SH-SY5Y (cell line): ENCODE measurements around the gene CD40LG.

ENCODE experiments used
- GATA2 ChIP-seq: IDR thresholded peaks from 2 replicates; pipeline ENCODE4 v1.6.1; 2011; ENCODE audit warnings: mild to moderate bottlenecking, low read depth, low read length
- GATA3 ChIP-seq: IDR thresholded peaks from 2 replicates; pipeline ENCODE4 v1.6.1; 2011; ENCODE audit warnings: low read depth, mild to moderate bottlenecking, low read length, moderate library complexity

DNA sequence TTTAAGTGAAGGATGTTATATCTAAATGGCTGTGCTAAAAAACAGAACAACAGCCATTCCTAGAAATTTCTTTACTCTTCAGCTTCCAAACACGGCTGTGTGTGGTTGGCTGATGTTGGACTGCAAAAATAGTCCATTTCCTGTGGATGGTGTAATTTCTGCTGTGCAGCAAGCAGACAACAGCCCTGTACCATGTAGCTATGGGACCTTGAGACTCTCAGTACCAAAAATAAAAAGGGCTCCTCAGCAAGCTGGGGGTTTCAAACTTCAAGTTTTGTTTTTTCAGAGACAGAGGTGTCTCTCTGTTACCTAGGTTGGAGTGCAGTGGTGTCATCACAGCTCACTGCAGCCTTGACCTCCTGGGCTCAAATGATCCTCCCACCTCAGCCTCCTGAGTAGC, 18.1 kb downstream of the CD40LG start:
- TF ChIP-seq GATA3: no peak
- no peak for TF ChIP-seq GATA2
